GM12878 (cell line): ENCODE measurements around the gene PNMA8C. TPM values are rescaled to one million over a fixed set of nuclear protein-coding genes. Genes with fewer than 3 reads are reported as not detected.

Source experiments
- ATAC-seq: fragments of 200-7000 bp; cut with Tn5 transposase; 3 replicates; pipeline ENCODE4 v1.9.1; 2020; ENCODE audit warnings: mild to moderate bottlenecking, moderate library complexity
- BruUV-seq: library from RNA; stranded (reverse); fragments of 400-500 nt; replicated peaks from 2 replicates; lab custom pipeline; 2021; lab: Mats Ljungman, UMichigan
- CTCF ChIA-PET: fragments of 300-600 bp; sonication (Branson Sonifier 250); formaldehyde crosslinking; extraction: SDS; loops from one replicate; lab custom pipeline; 2021; ENCODE audit warnings: inconsistent platforms; lab: Yijun Ruan, JAX
- POLR2A ChIA-PET: fragments of 350-600 bp; formaldehyde crosslinking; extraction: SDS; loops from one replicate; lab custom pipeline; 2021; ENCODE audit warnings: inconsistent platforms; lab: Charles Lee
- RAD21 ChIA-PET: fragments of 300-600 bp; sonication (Branson Sonifier 250); formaldehyde crosslinking; loops from one replicate; lab custom pipeline; 2023; ENCODE audit warnings: antibody characterized with exemption; ENCODE audit not compliant: unreplicated experiment; lab: Charles Lee
- SMC1A ChIA-PET: fragments of 300-600 bp; sonication (Branson Sonifier 250); formaldehyde crosslinking; loops from one replicate; lab custom pipeline; 2023; ENCODE audit not compliant: unreplicated experiment, uncharacterized antibody; lab: Charles Lee
- DNase-seq: peaks from one replicate; pipeline ENCODE4 v3.0.0-alpha.2; 2011; ENCODE audit warnings: low read depth, low spot score
- FAIRE-seq: peaks from 3 replicates; lab custom pipeline; 2011; peaks lifted over from hg19 to GRCh38; lab: Jason Lieb, UNC
- H2AFZ ChIP-seq: 2 replicates; pipeline ENCODE4 v1.6.0; 2011; ENCODE audit warnings: low read depth, low read length, control low read depth; ENCODE audit not compliant: control insufficient read depth
- H3K27ac ChIP-seq: 2 replicates; pipeline ENCODE4 v1.5.1; 2011; ENCODE audit warnings: control low read depth; ENCODE audit not compliant: control insufficient read depth, insufficient read depth
- H3K27me3 ChIP-seq, 2 experiments: replicated peaks in 1 of 2; 2 replicates each; pipeline versions ENCODE4 v1.6.0 to v1.6.1; 2011; ENCODE audit warnings: low read length in 1 of 2; ENCODE audit not compliant: control insufficient read depth in 2 of 2, insufficient read depth in 2 of 2
- H3K36me3 ChIP-seq, 2 experiments: 2 replicates each; pipeline ENCODE4 v1.5.1; 2011; ENCODE audit warnings: low read length in 1 of 2; ENCODE audit not compliant: control insufficient read depth in 2 of 2, insufficient read depth in 2 of 2
- H3K4me1 ChIP-seq: 2 replicates; pipeline ENCODE4 v1.6.1; 2011; ENCODE audit warnings: mild to moderate bottlenecking, low read length, moderate library complexity, mixed read lengths; ENCODE audit not compliant: control insufficient read depth, insufficient read depth
- H3K4me2 ChIP-seq: 2 replicates; pipeline ENCODE4 v1.6.0; 2011; ENCODE audit warnings: control low read depth; ENCODE audit not compliant: control insufficient read depth, insufficient read depth
- H3K4me3 ChIP-seq: fragments of 200-600 bp; sonication (generic); 2 replicates; pipeline ENCODE4 v1.5.1; 2016
- H3K79me2 ChIP-seq: 2 replicates; pipeline ENCODE4 v1.6.0; 2011; ENCODE audit warnings: low read length; ENCODE audit not compliant: control insufficient read depth, insufficient read depth
- H3K9ac ChIP-seq: 2 replicates; pipeline ENCODE4 v1.8.0; 2011; ENCODE audit warnings: low read length, control low read depth, mixed read lengths; ENCODE audit not compliant: control insufficient read depth, insufficient read depth
- H3K9me3 ChIP-seq: replicated peaks from 3 replicates; pipeline ENCODE4 v1.5.1; 2011; ENCODE audit warnings: mild to moderate bottlenecking, low read length; ENCODE audit not compliant: control insufficient read depth, insufficient read depth
- H4K20me1 ChIP-seq: 2 replicates; pipeline ENCODE4 v1.6.0; 2011; ENCODE audit not compliant: control insufficient read depth, insufficient read depth
- ATF7 ChIP-seq: fragments of 450-650 bp; IDR thresholded peaks from 2 replicates; pipeline ENCODE4 v1.6.1; 2016; ENCODE audit warnings: low read depth, mild to moderate bottlenecking
- BHLHE40 ChIP-seq, 2 experiments: fragments of 450-650 bp in 1 of 2; IDR thresholded peaks; 2 replicates each; pipeline ENCODE4 v1.6.1; 2011 to 2017; ENCODE audit warnings: low read depth in 2 of 2, borderline replicate concordance in 1 of 2, improper control_type of control experiment in 1 of 2, low read length in 1 of 2, mild to moderate bottlenecking in 1 of 2
- CBX3 ChIP-seq: fragments of 200-600 bp; sonication (generic); IDR thresholded peaks from 2 replicates; pipeline ENCODE4 v1.6.1; 2016; ENCODE audit warnings: low read depth, borderline replicate concordance
- EED ChIP-seq: sonication (generic); IDR thresholded peaks from 2 replicates; pipeline ENCODE4 v1.6.1; 2016; ENCODE audit warnings: antibody characterized with exemption, low read depth
- MYC ChIP-seq: IDR thresholded peaks from 2 replicates; pipeline ENCODE4 v1.6.1; 2011; ENCODE audit warnings: mild to moderate bottlenecking, low read length, moderate library complexity, inconsistent platforms; ENCODE audit not compliant: insufficient read depth, insufficient replicate concordance, insufficient read length, severe bottlenecking
- NFXL1 ChIP-seq: fragments of 450-650 bp; IDR thresholded peaks from 2 replicates; pipeline ENCODE4 v1.6.1; 2017; ENCODE audit warnings: antibody characterized with exemption, mild to moderate bottlenecking, borderline replicate concordance
- POLR2AphosphoS2 ChIP-seq: IDR thresholded peaks from 2 replicates; pipeline ENCODE4 v1.6.1; 2011; ENCODE audit warnings: low read depth, mild to moderate bottlenecking, low read length, improper control_type of control experiment, moderate library complexity
- SP1 ChIP-seq: IDR thresholded peaks from one replicate; pipeline ENCODE4 v1.6.1; 2011; ENCODE audit warnings: low read depth, low read length
- STAT3 ChIP-seq: IDR thresholded peaks from 2 replicates; pipeline ENCODE4 v1.6.1; 2011; ENCODE audit warnings: low read depth, low read length, improper control_type of control experiment
- SUPT20H ChIP-seq: IDR thresholded peaks from 2 replicates; pipeline ENCODE4 v1.6.1; 2011; ENCODE audit warnings: low read depth, mild to moderate bottlenecking, low read length, moderate library complexity, borderline replicate concordance; ENCODE audit not compliant: control insufficient read depth
- YY1 ChIP-seq: IDR thresholded peaks from 2 replicates; pipeline ENCODE4 v1.6.1; 2011; ENCODE audit warnings: low read depth, mild to moderate bottlenecking, low read length
- ZSCAN29 ChIP-seq: fragments of 450-650 bp; IDR thresholded peaks from 2 replicates; pipeline ENCODE4 v1.6.1; 2017; ENCODE audit warnings: mild to moderate bottlenecking, moderate library complexity
- WGBS: methylation state at CpG from one replicate; pipeline ENCODE4 v1.1.6; 2016; ENCODE audit warnings: low lambda C conversion rate; ENCODE audit not compliant: insufficient replicate concordance, insufficient coverage; ENCODE audit errors: missing lambda C conversion rate; 5-methylcytosine and 5-hydroxymethylcytosine counted together
- in situ Hi-C: fragments of 300-500 bp; cut with MboI; formaldehyde crosslinking; loops from 9 replicates; pipeline ENCODE4 v1.14.3; 2018; ENCODE audit warnings: mixed read lengths
- intact Hi-C: fragments of 100-400 bp; cut with micrococcal nuclease; formaldehyde crosslinking; loops from one replicate; pipeline ENCODE4 v1.14.2; 2022; ENCODE audit not compliant: unreplicated experiment
- polyA plus RNA-seq, 11 experiments: library from polyadenylated mRNA; depleted of rRNA in 4 of 11; unstranded in 6 of 11; stranded (reverse) in 5 of 11; fragments of >200 nt; fragmentation: Nextera tagmentation in 4 of 11; fragmentation: Illumina TruSeq in 1 of 11; extraction: Ambion mirVana in 4 of 11; extraction: Trizol in 1 of 11; gene quantifications; 1 replicate in 1 of 11; 2 replicates in 10 of 11; pipeline versions ENCODE4 v1.2.1 to v1.2.3, GENCODE V29; 2011 to 2016; ENCODE audit warnings: inconsistent platforms in 2 of 11, missing spikeins in 2 of 11, low read depth in 1 of 11
- total RNA-seq, 4 experiments: library from RNA; depleted of rRNA in 3 of 4; stranded (reverse); fragments of >200 nt in 3 of 4; fragmentation: Illumina TruSeq in 1 of 4; extraction: Trizol in 1 of 4; gene quantifications; 2 replicates each; pipeline versions ENCODE4 v1.2.1 to v1.2.3, GENCODE V29; 2013 to 2021
- TF ChIP-seq, protein P1 (sequence below): IDR thresholded peaks from 2 replicates; pipeline ENCODE4 v1.6.1; 2011; ENCODE audit warnings: mild to moderate bottlenecking, low read depth, low read length, moderate library complexity; ENCODE audit not compliant: insufficient replicate concordance
- TF ChIP-seq, protein P2 (sequence below): fragments of 150-350 bp; IDR thresholded peaks from 2 replicates; pipeline ENCODE4 v1.6.1; 2014; ENCODE audit warnings: mild to moderate bottlenecking, low read depth, low read length
- TF ChIP-seq, protein P3 (sequence below): fragments of 450-650 bp; IDR thresholded peaks from 2 replicates; pipeline ENCODE4 v1.6.1; 2016; ENCODE audit warnings: mild to moderate bottlenecking
- TF ChIP-seq, protein P4 (sequence below): fragments of 450-650 bp; IDR thresholded peaks from 2 replicates; pipeline ENCODE4 v1.6.1; 2017; ENCODE audit warnings: borderline replicate concordance

The PNMA8C gene
- total and polyA plus RNA-seq, 10 of the 15 experiments (the other 5 are each of a cell fraction or from before 2014, with no cell fraction given): not detected

DNA sequence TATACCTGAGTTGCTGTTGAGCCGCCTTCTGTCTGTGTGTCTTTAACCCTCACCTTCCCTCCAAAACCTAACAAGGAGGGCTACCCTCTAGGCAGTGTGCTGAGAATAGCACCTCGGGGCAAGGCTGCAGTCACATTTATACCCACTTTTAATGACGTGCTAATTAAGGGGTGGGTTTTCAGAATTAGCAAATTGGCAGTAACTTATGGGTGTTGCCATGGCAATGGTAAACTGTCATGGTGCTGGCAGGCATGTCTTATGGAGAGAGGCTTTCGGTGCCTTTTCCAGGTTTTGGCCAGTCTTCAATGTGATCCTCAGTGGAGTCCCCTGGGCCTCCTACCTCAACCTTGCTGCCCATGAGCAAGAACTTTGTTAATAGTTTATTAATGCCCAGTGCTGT, 43.9 kb upstream of the PNMA8C start:
- ATAC-seq: no peak
- ChIA-PET SMC1A (no interaction called here), POLR2A (no interaction called here), RAD21 (no interaction called here), CTCF (interaction anchor here (1.5 kb wide), 1 partner anchor 444 kb away, joined by 3 read pairs; no protein-coding TSS in a partner anchor)
- no peaks in the 10 kb centered on the region for H3K36me3 ChIP-seq
- H4K20me1 ChIP-seq: no peaks in the 10 kb centered on the region
- intact Hi-C loops (no loop called here), in situ Hi-C loops (no loop called here)
- no peaks in the 10 kb centered on the region for H3K79me2 ChIP-seq
- 59% methylated on average over 4 of the region's 4 CpGs for WGBS
- peaks cover 3 to 16% of the 10 kb centered on the region in 2 experiments for H3K27me3 ChIP-seq
- no TSS peak for BruUV-seq
- peaks cover 4% of the 10 kb centered on the region for H3K4me1 ChIP-seq
- H2AFZ ChIP-seq: no peak overlapping the region
- H3K4me3 ChIP-seq: no peak overlapping the region
- no peak overlapping the region for H3K4me2 ChIP-seq
- no peaks in the 10 kb centered on the region for H3K9me3 ChIP-seq
- H3K9ac ChIP-seq: no peak overlapping the region
- no peak overlapping the region for H3K27ac ChIP-seq
- FAIRE-seq: no peak
- DNase-seq: no peak
- TF ChIP-seq NFXL1 (no peak), CBX3 (no peak), STAT3 (no peak), YY1 (no peak), SP1 (no peak), MYC (no peak), ZSCAN29 (no peak), POLR2AphosphoS2 (no peak), EED (no peak), ATF7 (no peak), SUPT20H (no peak), BHLHE40 (IDR thresholded peaks at IDR 0.05; ENCODE audit: borderline replicate concordance in 1 of 2, low read depth in 2 of 2, low read length in 1 of 2) (no peak)
- TF ChIP-seq, protein P1, sequence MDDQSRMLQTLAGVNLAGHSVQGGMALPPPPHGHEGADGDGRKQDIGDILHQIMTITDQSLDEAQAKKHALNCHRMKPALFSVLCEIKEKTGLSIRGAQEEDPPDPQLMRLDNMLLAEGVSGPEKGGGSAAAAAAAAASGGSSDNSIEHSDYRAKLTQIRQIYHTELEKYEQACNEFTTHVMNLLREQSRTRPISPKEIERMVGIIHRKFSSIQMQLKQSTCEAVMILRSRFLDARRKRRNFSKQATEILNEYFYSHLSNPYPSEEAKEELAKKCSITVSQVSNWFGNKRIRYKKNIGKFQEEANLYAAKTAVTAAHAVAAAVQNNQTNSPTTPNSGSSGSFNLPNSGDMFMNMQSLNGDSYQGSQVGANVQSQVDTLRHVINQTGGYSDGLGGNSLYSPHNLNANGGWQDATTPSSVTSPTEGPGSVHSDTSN: no peak
- TF ChIP-seq, protein P2, sequence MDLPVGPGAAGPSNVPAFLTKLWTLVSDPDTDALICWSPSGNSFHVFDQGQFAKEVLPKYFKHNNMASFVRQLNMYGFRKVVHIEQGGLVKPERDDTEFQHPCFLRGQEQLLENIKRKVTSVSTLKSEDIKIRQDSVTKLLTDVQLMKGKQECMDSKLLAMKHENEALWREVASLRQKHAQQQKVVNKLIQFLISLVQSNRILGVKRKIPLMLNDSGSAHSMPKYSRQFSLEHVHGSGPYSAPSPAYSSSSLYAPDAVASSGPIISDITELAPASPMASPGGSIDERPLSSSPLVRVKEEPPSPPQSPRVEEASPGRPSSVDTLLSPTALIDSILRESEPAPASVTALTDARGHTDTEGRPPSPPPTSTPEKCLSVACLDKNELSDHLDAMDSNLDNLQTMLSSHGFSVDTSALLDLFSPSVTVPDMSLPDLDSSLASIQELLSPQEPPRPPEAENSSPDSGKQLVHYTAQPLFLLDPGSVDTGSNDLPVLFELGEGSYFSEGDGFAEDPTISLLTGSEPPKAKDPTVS: no peak
- TF ChIP-seq, protein P3, sequence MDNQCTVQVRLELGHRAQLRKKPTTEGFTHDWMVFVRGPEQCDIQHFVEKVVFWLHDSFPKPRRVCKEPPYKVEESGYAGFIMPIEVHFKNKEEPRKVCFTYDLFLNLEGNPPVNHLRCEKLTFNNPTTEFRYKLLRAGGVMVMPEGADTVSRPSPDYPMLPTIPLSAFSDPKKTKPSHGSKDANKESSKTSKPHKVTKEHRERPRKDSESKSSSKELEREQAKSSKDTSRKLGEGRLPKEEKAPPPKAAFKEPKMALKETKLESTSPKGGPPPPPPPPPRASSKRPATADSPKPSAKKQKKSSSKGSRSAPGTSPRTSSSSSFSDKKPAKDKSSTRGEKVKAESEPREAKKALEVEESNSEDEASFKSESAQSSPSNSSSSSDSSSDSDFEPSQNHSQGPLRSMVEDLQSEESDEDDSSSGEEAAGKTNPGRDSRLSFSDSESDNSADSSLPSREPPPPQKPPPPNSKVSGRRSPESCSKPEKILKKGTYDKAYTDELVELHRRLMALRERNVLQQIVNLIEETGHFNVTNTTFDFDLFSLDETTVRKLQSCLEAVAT: no peak
- TF ChIP-seq, protein P4, sequence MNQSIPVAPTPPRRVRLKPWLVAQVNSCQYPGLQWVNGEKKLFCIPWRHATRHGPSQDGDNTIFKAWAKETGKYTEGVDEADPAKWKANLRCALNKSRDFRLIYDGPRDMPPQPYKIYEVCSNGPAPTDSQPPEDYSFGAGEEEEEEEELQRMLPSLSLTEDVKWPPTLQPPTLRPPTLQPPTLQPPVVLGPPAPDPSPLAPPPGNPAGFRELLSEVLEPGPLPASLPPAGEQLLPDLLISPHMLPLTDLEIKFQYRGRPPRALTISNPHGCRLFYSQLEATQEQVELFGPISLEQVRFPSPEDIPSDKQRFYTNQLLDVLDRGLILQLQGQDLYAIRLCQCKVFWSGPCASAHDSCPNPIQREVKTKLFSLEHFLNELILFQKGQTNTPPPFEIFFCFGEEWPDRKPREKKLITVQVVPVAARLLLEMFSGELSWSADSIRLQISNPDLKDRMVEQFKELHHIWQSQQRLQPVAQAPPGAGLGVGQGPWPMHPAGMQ: no peak
